Kidney (tissue), 14 donors: Measurements from ENCODE around the gene FGGY. TPM values are rescaled to one million over a fixed set of nuclear protein-coding genes. Genes with fewer than 3 reads are reported as not detected.

ENCODE experiments used
- DNase-seq, 5 donors: peaks; one replicate each; pipeline ENCODE4 v3.0.0-alpha.2; 2013 to 2020
- FAIRE-seq: peaks from 2 replicates; lab custom pipeline; 2012; peaks lifted over from hg19 to GRCh38; lab: Jason Lieb, UNC
- H3K27ac ChIP-seq, 2 donors: one replicate each; pipeline ENCODE4 v1.7.0; 2013; ENCODE audit warnings: low read depth in 2 of 2, low read length in 2 of 2, inconsistent platforms in 1 of 2
- H3K27me3 ChIP-seq: one replicate; pipeline ENCODE4 v1.7.1; 2013; ENCODE audit warnings: low read length, inconsistent platforms; ENCODE audit not compliant: control insufficient read depth, insufficient read depth
- H3K36me3 ChIP-seq, 3 donors: one replicate each; pipeline versions ENCODE4 v1.7.0 to v1.7.1; 2013; ENCODE audit warnings: low read length in 3 of 3, control low read depth in 1 of 3, inconsistent platforms in 1 of 3; ENCODE audit not compliant: insufficient read depth in 3 of 3, control insufficient read depth in 2 of 3
- H3K4me1 ChIP-seq, 3 donors: one replicate each; pipeline versions ENCODE4 v1.7.0 to v1.7.1; 2013; ENCODE audit warnings: low read length in 3 of 3, inconsistent platforms in 1 of 3, low read depth in 1 of 3; ENCODE audit not compliant: control insufficient read depth in 2 of 3, insufficient read depth in 2 of 3
- H3K4me3 ChIP-seq, 3 donors: one replicate each; pipeline versions ENCODE4 v1.7.0 to v1.8.1; 2013; ENCODE audit warnings: low read length in 3 of 3, control low read depth in 1 of 3, inconsistent platforms in 1 of 3
- H3K9ac ChIP-seq, 3 donors: one replicate each; pipeline versions ENCODE4 v1.7.0 to v1.7.1; 2013; ENCODE audit warnings: low read length in 3 of 3, control low read depth in 1 of 3, inconsistent platforms in 1 of 3
- H3K9me3 ChIP-seq, 3 donors: one replicate each; pipeline versions ENCODE4 v1.7.0 to v1.7.1; 2013; ENCODE audit warnings: low read length in 3 of 3, control low read depth in 1 of 3, inconsistent platforms in 1 of 3; ENCODE audit not compliant: control insufficient read depth in 2 of 3, insufficient read depth in 1 of 3
- intact Hi-C: fragments of 100-400 bp; cut with DNase I; formaldehyde crosslinking; loops from one replicate; pipeline ENCODE4 v1.11.1; 2022
- polyA plus RNA-seq: library from polyadenylated mRNA; stranded (reverse); fragments of 350-450 nt; fragmentation: Illumina TruSeq; extraction: RNeasy Lipid Tissue Mini Kit (QIAGEN cat#74804); gene quantifications from one replicate; pipeline ENCODE4 v1.2.3, GENCODE V29; 2014; ENCODE audit warnings: low read depth, low replicate concordance; ENCODE audit not compliant: insufficient read depth
- total RNA-seq: library from RNA; stranded (reverse); fragmentation: NEBNext Ultra II Directional; extraction: Animal tissue kit (Norgen Biotek cat#: 25700); gene quantifications from one replicate; pipeline ENCODE4 v1.2.1, GENCODE V29; 2021
- TF ChIP-seq, protein P1 (sequence below): IDR thresholded peaks from 3 replicates; pipeline ENCODE4 v1.5.1; 2012; ENCODE audit warnings: mild to moderate bottlenecking, moderate library complexity, borderline replicate concordance; ENCODE audit not compliant: insufficient read depth; ENCODE audit errors: extremely low read depth
- donor health status: control.
- donor health status: control.
- donor health status: control.
- donor health status: control.
- donor health status: control.
- donor health status: DM: yes; HTN: yes; CAD: no.
- donor health status: Normal renal cell carcinoma (clear cell type).

FGGY gene
- total and polyA plus RNA-seq, 2 donors from 2014 or later, result 11.2 to 31.0 TPM

DNA sequence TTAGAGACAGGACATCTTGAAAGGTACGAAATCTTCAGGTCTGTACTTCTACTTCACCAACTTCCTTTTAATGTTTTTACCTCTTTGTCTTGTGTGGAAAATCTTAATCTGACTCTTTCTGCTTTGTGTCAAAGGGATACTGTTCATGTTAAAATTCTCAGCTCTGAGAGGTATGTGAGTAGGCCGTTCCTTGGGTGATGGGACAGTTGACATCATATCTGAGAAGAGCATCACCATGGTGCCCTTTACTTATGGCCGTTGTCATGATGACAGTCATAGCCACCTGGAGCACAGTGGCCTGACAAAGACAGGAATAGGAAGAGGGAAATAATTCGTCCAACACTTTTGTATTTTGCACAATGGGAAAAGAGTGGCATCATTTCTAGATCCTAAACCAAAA, 145.6 kb downstream of the FGGY start:
- TF ChIP-seq, protein P1, sequence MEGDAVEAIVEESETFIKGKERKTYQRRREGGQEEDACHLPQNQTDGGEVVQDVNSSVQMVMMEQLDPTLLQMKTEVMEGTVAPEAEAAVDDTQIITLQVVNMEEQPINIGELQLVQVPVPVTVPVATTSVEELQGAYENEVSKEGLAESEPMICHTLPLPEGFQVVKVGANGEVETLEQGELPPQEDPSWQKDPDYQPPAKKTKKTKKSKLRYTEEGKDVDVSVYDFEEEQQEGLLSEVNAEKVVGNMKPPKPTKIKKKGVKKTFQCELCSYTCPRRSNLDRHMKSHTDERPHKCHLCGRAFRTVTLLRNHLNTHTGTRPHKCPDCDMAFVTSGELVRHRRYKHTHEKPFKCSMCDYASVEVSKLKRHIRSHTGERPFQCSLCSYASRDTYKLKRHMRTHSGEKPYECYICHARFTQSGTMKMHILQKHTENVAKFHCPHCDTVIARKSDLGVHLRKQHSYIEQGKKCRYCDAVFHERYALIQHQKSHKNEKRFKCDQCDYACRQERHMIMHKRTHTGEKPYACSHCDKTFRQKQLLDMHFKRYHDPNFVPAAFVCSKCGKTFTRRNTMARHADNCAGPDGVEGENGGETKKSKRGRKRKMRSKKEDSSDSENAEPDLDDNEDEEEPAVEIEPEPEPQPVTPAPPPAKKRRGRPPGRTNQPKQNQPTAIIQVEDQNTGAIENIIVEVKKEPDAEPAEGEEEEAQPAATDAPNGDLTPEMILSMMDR, result no peak
- FAIRE-seq, result no peak

DNA sequence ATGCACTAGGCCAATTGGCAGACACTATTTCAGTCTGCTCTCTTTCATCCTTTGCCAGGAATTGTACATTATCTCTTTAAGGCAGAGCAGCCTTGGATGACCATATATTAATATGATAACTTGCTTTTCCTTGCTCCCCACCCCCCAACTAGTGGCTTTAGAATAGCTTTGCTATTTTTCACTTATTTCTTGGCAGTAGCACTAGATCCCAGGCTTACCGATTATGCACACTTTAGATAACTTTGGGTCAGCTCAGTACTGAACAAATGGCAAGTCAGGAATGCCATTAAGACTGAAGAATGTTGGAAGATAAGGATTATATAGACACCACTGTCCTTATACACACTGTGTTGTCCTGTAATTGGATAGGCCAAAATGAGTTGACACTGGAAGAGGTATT, 146.4 kb downstream of the FGGY start:
- no peak overlapping the region for H3K27ac ChIP-seq
- FAIRE-seq, result no peak
- H3K36me3 ChIP-seq, result no peaks in the 10 kb centered on the region
- no peaks in the 10 kb centered on the region for H3K9me3 ChIP-seq
- H3K27me3 ChIP-seq, result no peaks in the 10 kb centered on the region
- TF ChIP-seq, protein P1, result no peak
- no peak overlapping the region for H3K9ac ChIP-seq
- no peak for DNase-seq
- peaks cover 0 to 3% (median 0%) of the 10 kb centered on the region in 3 donors for H3K4me1 ChIP-seq
- no peak overlapping the region for H3K4me3 ChIP-seq
- intact Hi-C loops, result no loop called here

More for the DNA sequence above, 145.6 kb downstream of the FGGY start:
- no peak for DNase-seq
- no peaks in the 10 kb centered on the region for H3K9me3 ChIP-seq
- H3K27me3 ChIP-seq, result no peaks in the 10 kb centered on the region
- no peak overlapping the region for H3K9ac ChIP-seq
- H3K4me3 ChIP-seq, result no peak overlapping the region
- H3K4me1 ChIP-seq, result peaks cover 0 to 3% (median 0%) of the 10 kb centered on the region in 3 donors
- intact Hi-C loops, result no loop called here
- no peaks in the 10 kb centered on the region for H3K36me3 ChIP-seq
- no peak overlapping the region for H3K27ac ChIP-seq

DNA sequence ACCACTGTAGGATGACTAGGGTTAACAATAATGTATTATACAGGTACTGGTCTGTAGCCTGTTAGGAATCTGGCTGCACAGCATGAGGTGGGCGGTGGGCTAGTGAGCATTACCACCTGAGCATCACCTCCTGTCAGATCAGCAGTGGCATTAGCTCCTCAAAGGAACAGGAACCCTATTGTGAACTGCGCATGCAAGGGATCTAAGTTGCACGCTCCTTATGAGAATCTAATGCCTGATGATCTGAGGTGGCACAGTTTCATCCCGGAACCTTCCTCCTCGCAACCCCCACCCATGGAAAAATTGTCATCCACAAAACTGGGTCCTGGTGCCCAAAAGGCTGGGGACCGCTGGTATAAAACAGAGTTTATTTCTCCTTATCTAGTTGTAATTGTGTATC, 147.6 kb downstream of the FGGY start:
- Histone ChIP-seq H3K27ac (no peak overlapping the region), H3K9me3 (no peaks in the 10 kb centered on the region), H3K9ac (no peak overlapping the region), H3K4me3 (no peak overlapping the region), H3K4me1 (peaks cover 0 to 3% (median 0%) of the 10 kb centered on the region in 3 donors), H3K36me3 (no peaks in the 10 kb centered on the region), H3K27me3 (no peaks in the 10 kb centered on the region)
- TF ChIP-seq, protein P1, result no peak
- FAIRE-seq, result no peak
- no peak for DNase-seq
- intact Hi-C loops, result no loop called here

DNA sequence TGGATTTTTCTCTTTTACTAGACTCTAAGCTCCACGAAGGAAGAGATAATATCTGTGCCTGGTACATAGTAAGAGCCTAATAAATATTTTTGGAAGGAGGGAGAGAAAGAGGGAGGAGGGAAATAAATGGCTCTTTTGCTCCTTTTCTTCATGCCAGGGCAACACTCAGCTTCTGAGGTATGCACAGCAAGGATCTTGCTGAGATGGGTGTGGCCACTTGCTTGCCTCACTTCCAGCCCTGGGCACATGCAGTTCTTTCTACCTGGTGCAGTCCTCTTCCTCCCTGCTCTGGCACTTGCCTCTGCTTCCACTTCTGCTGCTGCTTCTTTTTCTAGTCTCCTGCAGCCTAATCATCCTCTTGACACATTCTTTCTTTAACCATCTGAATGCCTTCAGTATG, 148.1 kb downstream of the FGGY start:
- Histone ChIP-seq H3K27me3 (no peaks in the 10 kb centered on the region), H3K9ac (no peak overlapping the region), H3K36me3 (no peaks in the 10 kb centered on the region), H3K4me1 (peaks cover 0 to 3% (median 0%) of the 10 kb centered on the region in 3 donors), H3K9me3 (no peaks in the 10 kb centered on the region), H3K4me3 (no peak overlapping the region), H3K27ac (no peak overlapping the region)
- DNase-seq (peak in 1 of 5 donors; percentile 75), FAIRE-seq (no peak)
- TF ChIP-seq, protein P1, result no peak
- intact Hi-C loops, result no loop called here
